Activated gamma-delta T cell treated with Interleukin-2 at 50 U/mL for 16 hours (primary cell): ENCODE results near the gene NUFIP2.
"Not testable (repeated sequence)": the region's sequence is repeated elsewhere in the genome, so short reads cannot be mapped to it uniquely, and the experiment has no call there.

ENCODE experiments used
- DNase-seq: peaks from one replicate; pipeline ENCODE4 v3.0.0-alpha.2; 2020

The NUFIP2 gene

GRCh38 chr17:29279397-29280070 lies 14.4 kb downstream of the NUFIP2 start:
- no peak for DNase-seq

GRCh38 chr17:29278692-29279091 lies 15.3 kb downstream of the NUFIP2 start:
- DNase-seq = no peak

DNA sequence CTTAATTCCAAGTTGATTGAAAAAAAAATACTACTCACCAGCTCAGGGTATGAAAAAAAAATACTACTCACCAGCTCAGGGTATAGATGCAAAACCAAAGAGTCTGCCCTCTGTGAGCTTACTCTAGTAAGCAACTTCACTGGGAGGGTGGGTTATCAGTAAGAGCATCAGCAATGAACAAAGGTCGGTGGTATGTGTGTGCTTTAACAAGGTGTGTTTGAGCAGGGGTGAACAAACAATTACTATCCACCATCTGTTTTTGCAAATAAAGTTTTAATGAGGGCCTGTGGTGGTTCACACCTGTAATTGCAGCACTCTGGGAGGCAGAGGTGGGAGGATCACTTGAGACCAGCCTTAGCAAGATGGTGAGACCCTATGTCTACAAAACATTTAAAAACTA lies 20.0 kb downstream of the NUFIP2 start:
- DNase-seq = no peak

- DNase-seq = not testable (repeated sequence)
Observed at GRCh38 chr17:29271980-29272379, 22.0 kb downstream of the NUFIP2 start.

- no peak for DNase-seq
Observed at GRCh38 chr17:29263916-29264315, 30.0 kb downstream of the NUFIP2 start.

- DNase-seq = no peak
Observed at GRCh38 chr17:29257756-29258155, 36.2 kb downstream of the NUFIP2 start.

DNA sequence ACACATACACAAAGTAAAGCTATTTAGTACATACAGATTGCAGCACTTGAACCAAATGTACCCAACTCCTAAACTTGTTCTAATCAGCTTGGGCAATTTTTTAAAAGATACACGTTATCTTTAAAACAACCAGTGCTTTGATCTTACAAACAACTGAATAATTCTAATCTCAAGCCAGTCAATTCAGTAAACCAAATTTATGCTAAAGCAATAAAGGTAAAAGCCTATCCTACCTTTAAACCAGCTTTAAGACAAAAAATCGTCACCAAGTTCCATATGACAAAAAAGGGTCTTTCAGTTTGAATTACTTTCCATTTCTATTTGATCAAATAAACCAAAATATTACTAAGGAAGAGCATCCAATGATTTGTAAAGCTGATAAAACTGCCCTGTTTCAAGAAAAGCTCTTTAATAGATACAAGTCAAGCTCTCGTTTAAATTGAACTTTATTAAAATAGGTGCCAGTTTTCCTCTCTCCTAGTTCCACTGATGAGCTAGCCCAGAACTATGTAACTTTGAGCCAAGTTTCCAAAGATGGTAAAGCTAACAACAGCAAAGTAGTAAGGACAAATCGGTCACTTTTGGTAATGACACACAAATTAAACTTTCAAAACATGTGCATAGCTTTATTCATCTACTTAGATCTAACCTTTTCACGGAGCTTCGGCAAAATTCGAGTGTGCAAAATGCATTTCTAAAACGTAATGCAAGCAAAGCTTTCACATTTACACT lies 37.0 kb downstream of the NUFIP2 start:
- no peak for DNase-seq

- DNase-seq = no peak
Observed at GRCh38 chr17:29255926-29256522, 37.9 kb downstream of the NUFIP2 start.

DNA sequence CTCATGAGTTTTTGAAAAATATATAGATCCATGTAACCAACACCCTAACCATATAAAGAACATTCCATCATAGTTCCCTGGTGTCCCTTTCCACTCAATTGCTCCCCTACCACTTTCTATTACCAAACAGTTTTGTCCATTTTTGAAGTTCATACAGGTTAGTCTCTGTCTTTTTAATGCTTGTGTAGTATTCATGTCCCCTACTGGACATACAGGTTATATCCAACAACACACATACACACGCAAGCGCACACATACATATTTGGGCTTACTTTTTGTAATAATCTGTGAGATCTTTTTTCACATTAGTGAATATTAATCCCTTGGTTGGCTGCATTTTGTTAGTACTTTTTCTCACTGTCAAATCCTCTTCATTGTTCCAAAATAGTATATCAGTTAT lies 40.9 kb downstream of the NUFIP2 start:
- DNase-seq = no peak

GRCh38 chr17:29252101-29252791 lies 41.7 kb downstream of the NUFIP2 start:
- no peak for DNase-seq

GRCh38 chr17:29251184-29251583 lies 42.8 kb downstream of the NUFIP2 start:
- DNase-seq = no peak

DNA sequence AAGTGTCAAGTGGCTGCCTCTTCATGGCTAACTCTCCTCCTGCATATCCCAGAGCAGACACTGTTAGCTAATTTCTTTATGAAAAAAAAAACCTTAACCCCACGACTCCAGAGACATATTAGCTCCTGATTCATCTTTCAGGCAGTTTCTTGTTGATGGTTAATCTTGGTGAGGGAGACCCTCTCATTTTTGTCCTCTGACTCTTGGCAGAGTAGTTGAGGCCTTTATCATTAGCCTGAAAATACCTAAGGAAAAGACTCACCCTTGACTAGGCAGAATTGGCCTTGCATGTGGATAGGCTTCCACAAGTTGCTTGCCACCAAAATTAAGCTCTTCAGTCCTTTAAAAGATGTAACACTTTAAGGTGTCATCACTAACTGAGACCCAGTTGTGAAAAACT lies 43.3 kb downstream of the NUFIP2 start:
- DNase-seq = no peak

DNA sequence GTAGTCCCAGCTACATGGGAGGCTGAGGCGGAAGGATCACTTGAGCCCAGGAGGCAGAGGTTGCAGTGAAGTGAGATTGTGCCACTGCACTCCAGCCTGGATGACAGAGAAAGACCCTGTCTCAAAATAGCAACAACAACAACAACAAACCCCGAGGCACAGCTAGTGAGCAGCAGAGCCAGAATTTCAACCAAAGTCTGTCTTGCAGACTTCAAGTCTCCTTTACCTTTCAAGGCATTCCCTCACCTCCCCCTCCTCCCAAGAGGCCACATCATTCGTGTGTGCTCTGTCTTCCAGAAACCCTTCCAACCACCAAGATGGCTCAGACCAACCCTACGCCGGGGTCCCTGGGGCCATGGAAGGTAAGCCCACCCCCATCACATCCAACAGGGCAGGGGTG lies 45.1 kb downstream of the NUFIP2 start:
- no peak for DNase-seq

- DNase-seq = no peak
Observed at GRCh38 chr17:29247219-29247618, 46.7 kb downstream of the NUFIP2 start.

DNA sequence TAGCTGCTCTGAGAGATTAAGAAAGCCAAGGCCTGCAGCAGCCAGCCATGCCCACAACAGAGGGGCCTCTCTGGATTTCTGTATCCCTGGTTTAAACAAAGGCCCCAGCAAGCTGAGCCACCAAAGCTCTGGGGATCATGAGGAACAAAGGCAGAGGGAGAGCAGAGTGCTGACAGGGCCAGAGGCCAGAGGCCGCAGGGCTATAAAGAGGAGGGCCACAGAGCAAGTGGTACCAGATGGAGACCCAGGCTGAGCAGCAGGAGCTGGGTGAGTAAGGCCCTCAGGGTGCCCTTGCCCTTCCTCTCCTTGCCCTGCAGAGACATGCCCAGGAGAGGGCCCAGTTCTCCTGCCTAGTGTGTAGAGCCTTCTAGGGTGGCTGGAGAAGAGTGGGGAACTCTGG lies 47.3 kb downstream of the NUFIP2 start, which contains the start of gene CRYBA1:
Gene CRYBA1 (plus strand): TSS at position 232 of the 400 bp plus-strand sequence. CDS start 5 bp downstream, at position 237.
- DNase-seq = no peak

DNA sequence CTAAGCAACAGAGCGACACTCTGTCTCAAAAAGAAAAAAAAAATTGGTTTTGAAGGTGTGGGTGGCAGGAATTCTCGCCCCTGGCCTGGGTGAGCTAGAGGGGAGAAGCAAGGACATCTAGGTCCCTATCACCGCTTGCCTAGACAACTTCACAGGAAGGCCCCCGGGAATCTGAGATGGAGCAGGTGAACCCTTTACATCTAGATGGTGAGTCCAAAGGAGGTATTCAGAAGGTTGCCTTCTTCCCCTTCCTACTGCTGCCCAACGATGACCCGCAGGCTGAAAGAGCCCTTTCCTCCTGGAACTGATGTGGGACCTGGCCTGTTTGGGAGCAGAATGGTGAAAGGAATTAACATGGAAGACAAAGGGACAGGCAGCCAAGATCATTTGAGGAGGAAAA lies 48.5 kb downstream of the NUFIP2 start:
- no peak for DNase-seq

DNA sequence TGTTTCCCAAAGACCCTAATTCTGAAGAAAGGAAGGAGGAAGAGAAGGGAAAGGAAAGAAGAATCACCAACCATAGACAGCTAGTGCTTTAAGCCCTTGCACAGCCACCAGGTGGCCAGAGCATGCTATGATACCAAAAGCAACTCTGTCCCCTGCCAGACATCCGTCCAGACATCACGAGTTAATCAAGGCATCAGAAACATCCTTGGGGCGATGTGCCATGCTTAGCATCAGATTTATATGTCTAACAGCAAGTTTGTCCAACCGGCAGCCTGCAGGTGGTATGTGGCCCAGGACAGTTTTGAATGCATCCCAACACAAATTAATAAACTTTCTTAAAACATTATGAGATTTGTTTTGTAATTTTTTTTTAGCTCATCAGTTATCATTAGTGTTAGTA lies 50.2 kb downstream of the NUFIP2 start:
- no peak for DNase-seq

DNA sequence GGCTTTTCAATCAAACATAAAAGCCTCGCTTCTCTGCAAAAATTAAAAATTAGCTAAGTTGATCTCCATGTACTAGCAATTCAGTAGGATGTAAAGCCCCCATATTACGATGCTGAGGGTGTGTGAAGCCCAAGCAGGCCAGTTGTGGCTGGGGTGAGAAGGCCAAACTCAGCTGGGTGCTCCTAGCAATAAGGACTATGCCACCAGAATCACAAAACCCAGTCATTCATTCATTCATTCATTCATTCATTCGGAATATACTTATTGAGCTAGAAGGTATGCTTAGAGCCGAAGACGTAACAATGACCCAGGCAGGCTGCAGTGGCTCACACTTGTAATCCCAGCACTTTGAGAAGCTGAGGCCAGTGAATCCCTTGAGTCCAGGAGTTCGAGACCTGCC lies 51.2 kb downstream of the NUFIP2 start:
- DNase-seq = no peak

DNA sequence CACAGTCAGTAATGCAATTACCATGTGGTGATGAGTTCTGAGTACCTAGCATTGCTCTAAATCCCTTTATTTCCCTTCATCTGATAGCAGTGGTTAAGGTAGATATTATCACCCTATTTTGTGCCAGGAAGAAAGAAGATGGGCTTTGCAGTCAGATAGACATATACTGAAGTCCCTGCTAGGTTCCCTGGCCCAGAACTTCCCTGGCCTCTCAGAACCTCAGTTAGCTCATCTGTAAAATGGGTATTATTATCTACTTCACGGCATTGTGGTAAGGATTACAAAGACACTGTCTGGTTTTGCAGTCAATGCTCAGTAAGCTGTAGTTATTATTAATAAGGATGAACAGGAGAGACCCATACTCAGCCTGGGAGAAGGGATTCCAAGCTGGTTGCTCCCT lies 51.9 kb downstream of the NUFIP2 start:
- no peak for DNase-seq

- DNase-seq = no peak
Observed at GRCh38 chr17:29240968-29241963, 52.7 kb downstream of the NUFIP2 start.

DNA sequence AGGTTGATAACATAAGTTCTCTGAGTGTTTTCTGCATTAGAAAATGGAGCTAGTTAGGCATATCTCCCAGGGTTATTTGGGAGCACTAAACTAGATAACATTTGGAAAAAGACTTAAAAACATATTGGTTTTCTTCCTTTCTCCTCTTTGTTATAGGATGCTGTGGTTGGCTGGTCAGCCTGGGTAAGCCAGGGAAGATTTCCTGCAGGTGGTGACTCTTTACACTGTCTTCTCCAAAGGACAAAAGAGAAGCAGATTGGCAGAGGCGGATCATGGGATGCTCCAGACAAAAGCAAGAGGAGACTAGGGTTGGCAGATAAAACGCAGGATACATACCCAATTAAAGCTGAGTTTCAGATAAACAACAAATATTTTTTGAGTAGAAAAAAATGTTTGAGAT lies 53.5 kb downstream of the NUFIP2 start:
- DNase-seq = no peak

DNA sequence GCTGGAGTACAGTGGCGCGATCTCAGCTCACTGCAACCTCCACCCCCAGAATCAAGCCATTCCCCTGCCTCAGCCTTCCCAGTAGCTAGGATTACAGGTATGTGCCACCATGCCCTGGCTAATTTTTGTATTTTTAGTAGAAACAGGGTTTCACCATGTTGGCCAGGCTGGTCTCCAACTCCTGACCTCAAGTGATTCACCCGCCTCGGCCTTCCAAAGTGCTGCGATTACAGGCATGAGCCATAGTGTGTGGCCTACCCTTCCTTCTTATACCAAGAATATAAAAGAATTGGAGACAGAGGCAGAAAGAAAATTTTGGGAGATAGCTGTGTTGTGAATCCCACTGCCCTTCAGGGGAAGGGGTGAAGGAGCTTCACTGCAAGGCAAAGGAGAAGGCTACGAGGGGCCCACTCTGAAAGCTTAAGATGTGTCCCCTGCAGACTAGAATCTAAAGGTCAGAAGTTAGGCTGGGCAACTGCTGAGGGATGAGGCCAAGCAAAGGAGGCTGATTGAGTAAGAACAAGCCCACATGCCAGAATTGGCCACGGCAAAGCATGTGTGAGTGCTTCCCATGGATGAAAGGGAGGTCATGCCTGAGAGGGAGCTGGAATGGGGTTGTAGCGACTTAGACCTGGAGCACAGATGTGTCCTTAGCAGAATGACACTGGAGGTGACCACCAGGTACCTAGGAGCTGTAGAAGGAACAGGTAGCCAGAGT lies 55.7 kb downstream of the NUFIP2 start:
- no peak for DNase-seq
